ENCODE results near the gene SUCO. TPM values are rescaled to one million over a fixed set of nuclear protein-coding genes. Genes with fewer than 3 reads are reported as not detected.

Gene SUCO
- total RNA-seq, 4 donors from 2014 or later = 34.7 to 67.9 (median 37.7) TPM

GRCh38 chr1:172554915-172555314 lies 22.0 kb downstream of the SUCO start:
- H3K4me1 ChIP-seq = peaks cover 4 to 5% of the 10 kb centered on the region in 2 donors
- no peak for DNase-seq
- no peaks in the 10 kb centered on the region for H3K36me3 ChIP-seq
- WGBS, 2 donors = 97 to 98% methylated on average over 4 of the region's 4 CpGs
- TF ChIP-seq, protein P1, sequence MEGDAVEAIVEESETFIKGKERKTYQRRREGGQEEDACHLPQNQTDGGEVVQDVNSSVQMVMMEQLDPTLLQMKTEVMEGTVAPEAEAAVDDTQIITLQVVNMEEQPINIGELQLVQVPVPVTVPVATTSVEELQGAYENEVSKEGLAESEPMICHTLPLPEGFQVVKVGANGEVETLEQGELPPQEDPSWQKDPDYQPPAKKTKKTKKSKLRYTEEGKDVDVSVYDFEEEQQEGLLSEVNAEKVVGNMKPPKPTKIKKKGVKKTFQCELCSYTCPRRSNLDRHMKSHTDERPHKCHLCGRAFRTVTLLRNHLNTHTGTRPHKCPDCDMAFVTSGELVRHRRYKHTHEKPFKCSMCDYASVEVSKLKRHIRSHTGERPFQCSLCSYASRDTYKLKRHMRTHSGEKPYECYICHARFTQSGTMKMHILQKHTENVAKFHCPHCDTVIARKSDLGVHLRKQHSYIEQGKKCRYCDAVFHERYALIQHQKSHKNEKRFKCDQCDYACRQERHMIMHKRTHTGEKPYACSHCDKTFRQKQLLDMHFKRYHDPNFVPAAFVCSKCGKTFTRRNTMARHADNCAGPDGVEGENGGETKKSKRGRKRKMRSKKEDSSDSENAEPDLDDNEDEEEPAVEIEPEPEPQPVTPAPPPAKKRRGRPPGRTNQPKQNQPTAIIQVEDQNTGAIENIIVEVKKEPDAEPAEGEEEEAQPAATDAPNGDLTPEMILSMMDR (IDR thresholded peaks at IDR 0.05) = no peak
- no peak for TF ChIP-seq POLR2A (IDR thresholded peaks at IDR 0.05)
- H3K27me3 ChIP-seq = no peaks in the 10 kb centered on the region
- no peak overlapping the region for H3K4me3 ChIP-seq (replicated peaks in 1 of 3)
- intact Hi-C loops (cut with DNase I) = no loop called here
- no peak overlapping the region for H3K27ac ChIP-seq
- H3K9me3 ChIP-seq = no peaks in the 10 kb centered on the region

DNA sequence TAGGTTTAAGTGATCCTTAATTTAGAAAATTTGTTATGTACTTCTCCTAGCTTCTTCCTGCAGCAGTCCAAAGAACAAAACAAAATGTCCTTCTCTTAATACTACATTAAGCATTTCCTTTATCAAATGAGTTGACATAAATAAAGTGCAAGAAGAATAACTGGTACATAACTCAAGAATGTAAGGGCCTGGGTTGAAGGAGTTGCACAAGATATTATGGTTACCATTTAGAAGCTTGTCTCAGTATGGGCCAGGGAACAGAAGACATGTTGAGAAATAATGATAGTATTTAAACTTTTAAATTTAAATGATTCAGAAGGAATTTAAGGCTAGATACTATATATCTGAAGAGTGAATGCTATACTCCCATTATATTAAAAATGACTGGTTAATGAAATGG lies 23.5 kb downstream of the SUCO start:
- intact Hi-C loops (cut with DNase I) = no loop called here
- Histone ChIP-seq H3K9me3 (no peaks in the 10 kb centered on the region), H3K4me1 (peaks cover 0 to 11% of the 10 kb centered on the region in 2 donors), H3K4me3 (replicated peaks in 1 of 3) (no peak overlapping the region), H3K27me3 (no peaks in the 10 kb centered on the region), H3K36me3 (no peaks in the 10 kb centered on the region), H3K27ac (no peak overlapping the region)
- TF ChIP-seq, protein P1 (IDR thresholded peaks at IDR 0.05) = no peak
- no peak for DNase-seq

DNA sequence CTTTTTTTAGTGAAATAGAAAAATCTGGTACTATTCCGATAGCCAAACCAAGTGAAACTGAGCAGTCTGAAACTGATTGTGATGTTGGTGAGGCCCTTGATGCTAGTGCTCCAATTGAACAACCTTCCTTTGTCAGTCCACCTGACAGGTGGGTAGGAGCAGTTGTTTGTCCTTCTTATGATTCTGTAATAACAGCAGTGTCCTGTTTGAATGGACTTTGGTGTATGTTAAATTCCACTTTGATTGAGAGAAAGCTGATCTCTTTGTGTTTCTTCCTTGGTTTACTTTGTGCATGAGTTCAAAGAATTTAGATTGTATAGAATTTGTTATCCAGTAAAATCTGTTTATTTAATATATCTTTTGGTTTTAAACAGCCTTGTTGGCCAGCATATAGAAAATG lies 24.3 kb downstream of the SUCO start:
- intact Hi-C loops (cut with DNase I) = no loop called here
- no peak for DNase-seq
- H3K4me3 ChIP-seq (replicated peaks in 1 of 3) = no peak overlapping the region
- no peaks in the 10 kb centered on the region for H3K36me3 ChIP-seq
- H3K27me3 ChIP-seq = no peaks in the 10 kb centered on the region
- 98 to 100% methylated on average over 1 of the region's 1 CpG for WGBS, 2 donors
- H3K4me1 ChIP-seq = peaks cover 0 to 11% of the 10 kb centered on the region in 2 donors
- H3K9me3 ChIP-seq = no peaks in the 10 kb centered on the region
- TF ChIP-seq, protein P1 (IDR thresholded peaks at IDR 0.05) = no peak
- TF ChIP-seq POLR2A (IDR thresholded peaks at IDR 0.05) = no peak
- H3K27ac ChIP-seq = no peak overlapping the region

DNA sequence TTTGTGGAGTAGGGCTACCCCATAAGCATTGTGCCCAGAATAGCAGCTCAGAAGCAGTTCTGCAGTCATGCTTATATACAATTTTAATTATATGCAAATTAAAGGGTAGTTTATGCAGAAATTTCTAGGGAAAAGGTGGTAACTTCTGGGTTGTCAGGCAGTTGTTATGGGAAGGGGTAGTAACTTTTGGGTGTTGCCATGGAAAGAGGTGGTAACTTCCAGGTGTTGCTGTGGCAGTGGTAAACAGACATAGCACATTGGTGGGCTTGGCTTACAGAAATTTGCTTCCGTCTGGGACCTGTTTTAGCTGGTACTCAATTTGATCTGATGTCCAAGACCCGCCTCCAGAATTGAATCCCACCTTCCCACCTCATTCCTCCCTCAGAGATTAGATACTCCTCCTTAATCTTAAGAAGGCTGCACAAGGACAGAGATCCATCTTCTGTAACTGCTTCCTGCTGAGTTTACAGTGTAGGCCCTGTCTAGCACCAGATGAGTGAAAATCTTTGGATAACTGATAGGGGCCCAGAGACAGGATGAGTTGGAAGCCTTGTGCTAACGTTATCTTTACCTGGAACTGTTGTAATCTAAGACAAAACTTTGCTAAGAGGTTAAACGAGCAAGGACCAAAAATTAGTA lies 26.7 kb downstream of the SUCO start:
- DNase-seq = no peak
- intact Hi-C loops (cut with DNase I) = no loop called here
- Histone ChIP-seq H3K27me3 (no peaks in the 10 kb centered on the region), H3K27ac (no peak overlapping the region), H3K9me3 (no peaks in the 10 kb centered on the region), H3K36me3 (no peaks in the 10 kb centered on the region), H3K4me3 (replicated peaks in 1 of 3) (no peak overlapping the region), H3K4me1 (peaks cover 0 to 11% of the 10 kb centered on the region in 2 donors)
- TF ChIP-seq POLR2A (IDR thresholded peaks at IDR 0.05) = no peak
- TF ChIP-seq, protein P1 (IDR thresholded peaks at IDR 0.05) = no peak
- 82 to 84% methylated on average over 4 of the region's 4 CpGs for WGBS, 2 donors

DNA sequence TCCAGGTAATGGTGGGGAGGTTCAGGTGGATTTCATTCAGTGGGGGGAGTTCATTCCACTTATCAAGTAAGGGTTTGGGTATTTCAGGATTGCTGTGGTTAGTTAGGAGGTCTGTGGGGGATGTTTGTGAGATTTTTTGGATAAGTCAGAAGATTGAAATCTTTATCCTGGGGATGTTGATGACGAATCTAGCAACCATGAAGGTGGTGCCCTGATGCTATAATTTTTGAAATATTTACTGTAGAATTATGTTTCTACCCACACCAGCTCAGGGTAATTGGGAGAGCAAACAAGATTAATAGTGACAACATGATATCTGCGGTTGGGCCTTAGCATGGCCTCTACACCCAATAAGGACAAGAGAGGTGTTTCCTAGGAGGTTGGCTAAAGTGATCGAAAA lies 28.3 kb downstream of the SUCO start:
- Histone ChIP-seq H3K4me1 (peaks cover 0 to 11% of the 10 kb centered on the region in 2 donors), H3K27me3 (no peaks in the 10 kb centered on the region), H3K36me3 (no peaks in the 10 kb centered on the region), H3K4me3 (replicated peaks in 1 of 3) (no peak overlapping the region), H3K27ac (no peak overlapping the region), H3K9me3 (no peaks in the 10 kb centered on the region)
- 96 to 97% methylated on average over 3 of the region's 3 CpGs for WGBS, 2 donors
- intact Hi-C loops (cut with DNase I) = no loop called here
- DNase-seq = no peak
- no peak for TF ChIP-seq POLR2A (IDR thresholded peaks at IDR 0.05)
- TF ChIP-seq, protein P1 (IDR thresholded peaks at IDR 0.05) = no peak

Data from thyroid gland (tissue), 4 donors.